Measurements from ENCODE around the gene CRTC3.

GRCh38 chr15:90571063-90571541, 41.4 kb downstream of the CRTC3 start:
- TF ChIP-seq YY1 (IDR thresholded peaks at IDR 0.05; ENCODE audit: insufficient read depth, insufficient read length) (no peak), ZNF274 (IDR thresholded peaks at IDR 0.05; ENCODE audit: low read depth, low read length) (no peak), SUZ12 (IDR thresholded peaks at IDR 0.05; ENCODE audit: extremely low read depth, insufficient read depth, insufficient read length) (no peak)

Measured in NT2/D1 (cell line).